Activated T-helper 1 cell treated with anti-CD3 and anti-CD28 coated beads, Interleukin-2, amount 50 U/mL, for 16 hours (primary cell): ENCODE data around the gene SMURF2.
"Not testable (repeated sequence)": the region's sequence is repeated elsewhere in the genome, so short reads cannot be mapped to it uniquely, and the experiment has no call there.

Experiments used
- DNase-seq, 2 donors: peaks; one replicate each; pipeline ENCODE4 v3.0.0-alpha.2; 2020; ENCODE audit warnings: low read depth in 1 of 2, low spot score in 1 of 2

The SMURF2 gene

DNA sequence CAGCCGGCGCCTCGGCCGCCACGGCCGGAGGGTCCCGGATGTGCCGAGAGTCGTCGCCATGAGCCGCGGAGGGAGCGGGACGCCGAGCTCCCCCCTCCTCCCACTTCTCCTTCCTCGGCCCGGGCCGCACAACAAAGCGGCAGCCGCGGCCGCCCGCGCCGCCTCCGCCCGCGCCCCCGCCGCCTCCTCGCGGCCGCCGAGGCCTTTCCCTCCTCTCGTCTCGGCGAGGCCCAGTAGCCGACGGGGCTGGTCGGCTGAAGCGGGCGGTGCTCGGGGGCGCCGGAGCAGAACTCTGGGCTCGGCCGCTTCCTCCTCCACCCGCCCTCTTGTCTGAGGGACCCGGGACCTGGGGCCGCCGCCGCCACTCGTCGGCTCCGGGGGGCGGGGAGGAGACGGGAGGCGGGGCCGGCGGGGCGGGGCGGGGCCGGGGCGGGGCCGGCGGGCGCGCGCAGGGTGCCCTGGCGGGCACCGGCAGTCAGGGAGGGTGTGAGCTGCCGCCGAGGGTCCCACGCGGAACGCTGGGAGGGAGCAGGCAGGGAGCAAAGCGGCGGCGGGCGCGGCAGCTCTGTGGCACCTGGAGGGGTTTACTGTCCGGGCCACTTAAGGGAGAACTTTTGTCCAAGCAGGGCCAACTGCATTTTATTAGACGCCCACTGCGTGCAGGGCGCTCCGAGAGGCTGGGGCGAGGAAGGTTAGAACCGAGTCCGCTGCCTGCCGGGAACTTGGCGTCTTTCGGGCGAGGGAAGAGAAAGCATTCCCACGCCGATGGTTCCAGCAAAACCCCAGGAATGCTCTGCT is at the start of gene SMURF2:
Gene SMURF2, minus strand, starts transcription at position 332 of the 798 bp plus-strand sequence. CDS start 427 bp downstream, outside the sequence.
- DNase-seq, result peak; percentile 55 to 69

DNA sequence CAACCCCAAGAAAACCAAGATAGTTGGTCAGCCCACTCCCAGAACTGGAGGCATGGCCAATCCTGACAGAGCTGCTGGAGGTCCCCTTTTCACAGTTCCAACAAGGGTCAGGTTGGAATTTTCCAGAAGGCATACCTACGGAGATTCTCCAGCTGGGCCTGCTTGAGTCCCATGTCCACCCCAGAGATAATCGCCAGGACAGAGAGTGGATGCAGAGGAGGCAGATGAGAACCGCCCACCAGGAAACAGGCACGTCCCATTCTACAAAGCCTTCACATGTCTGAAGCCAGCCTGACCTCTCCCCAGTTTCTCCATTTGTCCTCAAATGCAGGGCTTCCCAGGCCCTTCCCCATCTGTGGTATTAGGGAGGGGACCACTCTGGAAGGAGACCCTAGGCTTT is 47.4 kb upstream of the SMURF2 start:
- DNase-seq, result no peak

DNA sequence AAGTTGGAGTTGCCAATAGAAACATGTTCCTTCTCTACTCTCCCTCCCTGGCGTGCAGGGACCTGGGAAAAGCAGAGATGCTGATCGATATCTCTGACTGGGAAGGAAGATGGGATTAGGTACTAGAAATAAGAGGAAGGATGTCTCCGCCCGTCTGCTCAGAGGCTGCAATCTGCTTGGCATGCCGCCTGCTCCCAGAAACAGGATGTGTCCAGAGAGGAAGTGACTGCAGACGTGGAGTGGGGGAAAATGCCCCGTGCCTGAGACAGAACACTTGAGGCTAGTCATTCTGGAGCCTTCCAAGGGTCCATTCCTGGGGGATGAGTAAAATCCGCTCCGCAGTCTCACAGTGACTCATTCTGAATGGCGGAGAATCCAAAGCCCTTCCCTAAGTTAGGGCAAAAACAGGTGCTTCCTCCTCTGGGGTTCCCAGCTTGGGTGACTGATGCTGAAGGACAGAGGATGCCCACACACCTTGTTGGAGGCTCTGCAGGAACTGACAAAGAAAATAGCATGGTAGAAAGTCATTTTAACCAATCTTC is 45.0 kb upstream of the SMURF2 start:
- DNase-seq, result no peak

DNA sequence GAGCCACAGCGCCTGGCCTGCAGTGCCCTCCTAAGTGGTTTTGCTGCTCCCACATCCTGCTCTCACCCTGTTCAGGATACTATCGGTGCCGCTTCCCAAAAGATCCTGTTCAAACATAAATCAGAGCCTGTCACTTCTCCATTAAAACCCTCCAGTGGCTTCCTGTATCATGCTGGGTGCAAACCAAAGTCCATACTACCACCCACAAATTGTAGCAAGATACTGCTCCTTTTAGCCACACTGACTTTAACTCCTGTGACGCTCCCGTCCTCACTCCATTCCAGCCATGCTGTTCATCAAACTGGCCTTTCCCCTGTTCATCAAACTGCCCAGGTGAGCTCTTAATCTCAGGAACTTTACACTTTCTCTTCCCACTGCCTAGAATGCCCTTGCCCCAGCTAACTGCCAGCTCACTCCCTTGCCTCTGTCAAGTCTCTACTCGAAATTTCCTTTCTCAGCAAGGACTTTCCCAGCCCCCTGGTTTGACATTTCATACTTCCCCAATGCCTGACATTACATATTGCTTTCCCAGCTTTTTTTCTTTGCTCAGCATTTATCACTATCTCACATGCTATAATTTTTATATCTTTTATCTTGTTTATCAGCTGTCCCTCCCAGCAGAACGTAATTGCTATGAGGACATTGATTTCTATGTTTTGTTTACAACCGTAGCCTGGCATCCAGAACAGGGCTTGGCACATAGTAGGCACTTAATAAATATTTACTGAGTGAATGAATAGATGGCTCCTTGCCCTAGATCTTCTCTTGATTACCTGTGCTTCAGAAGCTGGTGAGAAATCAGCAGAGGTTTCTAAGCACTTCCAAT is 44.3 kb upstream of the SMURF2 start:
- no peak for DNase-seq

DNA sequence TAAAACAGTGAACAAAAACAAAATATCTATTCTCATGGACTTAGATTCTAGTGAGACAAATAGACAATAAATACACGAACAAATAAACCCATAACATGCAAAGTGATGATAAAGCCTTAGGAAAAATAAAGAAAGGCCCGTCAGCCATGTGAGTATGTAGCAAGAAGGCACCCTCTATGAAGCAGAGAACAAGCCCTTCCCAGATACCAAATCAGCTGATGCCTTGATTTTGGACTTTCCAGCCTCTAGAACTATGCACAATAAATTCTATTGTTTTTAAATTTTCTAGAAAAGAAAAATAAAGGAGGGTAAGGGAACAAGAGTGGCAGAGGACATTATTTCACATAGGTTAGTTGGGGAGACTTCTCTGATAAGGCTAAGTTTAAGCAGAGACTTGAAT is 40.7 kb upstream of the SMURF2 start:
- DNase-seq, result no peak

DNA sequence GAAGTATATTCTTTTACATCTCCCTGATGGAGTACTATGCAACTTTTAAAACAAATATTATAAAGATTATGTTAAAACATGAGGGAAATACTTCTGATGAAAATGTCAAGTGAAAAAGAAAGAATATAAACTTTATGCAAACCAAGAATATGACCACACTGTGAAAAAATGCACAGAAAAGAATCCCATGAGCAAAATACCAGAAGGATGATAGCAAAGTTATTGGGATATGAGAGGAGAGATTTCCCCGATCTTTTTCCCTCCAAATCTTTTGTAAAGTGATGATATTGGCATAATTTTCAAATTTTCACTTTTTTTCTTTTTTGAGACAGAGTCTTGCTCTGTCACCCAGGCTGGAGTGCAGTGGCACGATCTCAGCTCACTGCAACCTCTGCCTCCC is 36.6 kb upstream of the SMURF2 start:
- DNase-seq, result no peak

DNA sequence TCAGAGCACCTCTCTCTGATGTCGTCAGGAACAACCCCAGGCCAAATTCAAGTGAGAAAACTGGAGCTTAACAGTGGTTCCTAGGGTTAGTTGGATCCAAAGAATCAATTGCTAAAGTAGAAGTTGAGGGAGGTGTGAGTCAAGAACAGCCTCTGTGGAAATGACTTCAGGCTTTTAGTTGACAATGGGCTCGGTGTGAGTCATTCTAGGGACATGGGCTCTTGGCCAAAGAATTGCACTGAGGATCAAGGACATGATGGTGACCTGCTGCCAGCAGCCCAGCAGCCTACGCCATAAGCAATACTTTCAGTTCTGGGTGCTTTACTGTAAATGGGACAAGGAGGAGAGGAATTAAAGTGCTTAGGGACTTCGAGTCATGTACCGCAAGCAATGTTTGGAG is 32.1 kb upstream of the SMURF2 start:
- no peak for DNase-seq

DNA sequence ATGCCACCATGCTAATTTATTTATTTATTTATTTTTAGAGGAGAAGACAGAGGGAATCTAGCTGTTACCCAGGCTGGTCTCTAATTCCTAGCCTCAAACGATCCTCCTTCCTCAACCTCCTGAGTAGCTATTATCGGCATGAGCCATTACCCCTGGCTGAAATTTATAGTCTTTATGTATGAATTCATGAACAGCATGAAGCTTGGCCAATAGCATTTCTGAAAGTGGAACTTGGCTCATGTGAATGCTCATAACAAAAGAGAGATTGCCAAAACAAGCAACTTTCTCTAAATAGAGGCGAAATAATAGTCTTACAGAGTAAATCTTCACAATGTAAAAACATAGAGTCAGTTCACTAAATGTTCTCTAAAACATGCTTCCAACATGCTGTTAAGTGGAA is 30.1 kb upstream of the SMURF2 start:
- no peak for DNase-seq

DNA sequence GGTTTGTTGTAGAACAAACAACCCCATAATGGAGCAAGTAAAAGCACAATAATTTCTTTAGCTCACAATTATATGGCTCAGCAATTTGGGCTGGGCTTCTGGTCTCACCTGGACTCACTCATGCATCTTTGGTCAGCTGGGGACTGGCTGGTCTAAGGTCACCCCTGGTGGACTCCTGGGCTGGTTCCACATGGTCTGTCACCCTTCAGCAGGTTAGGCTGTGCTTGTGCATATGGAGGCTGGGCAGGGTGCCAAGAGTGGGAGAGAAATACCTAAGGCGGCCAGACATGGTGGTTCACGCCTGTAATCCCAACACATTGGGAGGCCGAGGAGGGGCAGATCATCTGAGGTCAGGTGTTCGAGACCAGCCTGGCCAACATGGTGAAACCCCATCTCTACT is 27.0 kb upstream of the SMURF2 start:
- DNase-seq, result no peak

DNA sequence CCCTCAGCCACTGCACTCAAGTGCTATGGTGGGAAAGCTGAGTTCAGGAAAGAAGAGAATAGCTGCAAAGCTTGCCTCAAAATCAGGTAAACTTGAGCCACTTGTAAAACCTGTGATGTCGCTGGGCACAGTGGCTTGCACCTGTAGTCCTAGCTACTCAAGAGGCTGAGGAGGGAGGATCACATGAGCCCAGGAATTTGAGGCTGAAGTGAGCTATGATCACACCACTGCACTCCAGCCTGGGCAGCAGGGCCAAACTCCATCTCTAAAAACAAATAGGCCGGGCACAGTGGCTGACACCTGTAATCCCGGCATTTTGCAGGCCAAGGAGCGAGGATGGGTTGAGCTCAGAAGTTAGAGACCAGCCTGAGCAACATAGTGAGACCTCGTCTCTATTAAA is 26.4 kb upstream of the SMURF2 start:
- no peak for DNase-seq

DNA sequence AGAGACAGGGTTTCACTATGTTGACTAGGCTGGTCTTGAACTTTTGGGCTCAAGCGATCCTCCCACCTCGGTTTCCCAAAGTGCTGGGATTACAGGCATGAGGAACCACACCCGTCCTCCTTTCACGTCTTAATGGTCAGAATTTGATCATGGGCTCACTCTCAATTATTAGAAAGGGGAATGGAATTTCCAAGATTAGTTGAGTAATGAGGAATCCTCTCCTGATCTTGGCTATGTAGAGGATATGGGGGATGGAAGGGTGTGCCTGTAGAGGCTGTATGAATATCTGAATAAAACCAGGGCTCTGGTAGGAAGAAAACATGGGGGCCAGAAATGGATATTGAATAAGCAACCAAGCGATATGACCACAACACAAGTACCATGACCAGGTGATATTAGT is 25.9 kb upstream of the SMURF2 start:
- no peak for DNase-seq

DNA sequence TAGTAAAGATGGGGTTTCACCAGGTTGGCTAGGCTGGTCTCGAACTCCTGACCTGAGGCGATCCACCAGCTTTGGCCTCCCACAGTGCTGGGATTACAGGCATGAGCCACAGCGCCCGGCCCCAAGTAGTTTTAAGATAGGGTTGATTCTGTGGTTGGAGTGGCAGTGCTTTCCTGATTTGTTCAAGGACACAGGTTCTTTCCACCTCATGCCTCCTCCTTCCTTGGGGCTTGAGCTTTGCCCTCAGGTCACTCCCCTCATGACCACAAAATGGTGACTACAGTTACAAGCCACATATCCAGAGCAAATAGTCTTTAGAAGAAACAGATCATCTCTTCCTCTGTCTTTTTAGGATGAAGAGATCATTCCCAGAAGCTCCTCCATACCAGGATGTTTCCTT is 25.3 kb upstream of the SMURF2 start:
- no peak for DNase-seq

DNA sequence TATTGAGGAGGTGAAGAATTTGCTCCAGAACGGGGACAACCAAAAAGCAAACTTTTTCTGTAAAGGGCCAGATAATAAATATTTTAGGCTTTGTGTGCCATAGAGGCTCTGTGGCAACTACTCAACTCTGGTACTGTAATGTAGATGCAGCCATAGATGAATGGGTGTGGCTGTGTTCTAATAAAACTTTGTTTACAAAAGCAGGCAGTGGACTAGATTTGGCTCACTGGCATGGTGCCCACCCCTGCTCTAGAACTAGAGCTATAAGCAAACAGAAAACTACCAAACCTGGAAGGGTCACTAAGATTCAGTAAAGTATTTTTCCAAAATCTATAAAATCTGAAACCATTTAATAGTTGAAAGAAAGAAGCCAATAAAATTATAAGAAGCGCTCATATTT is 24.6 kb upstream of the SMURF2 start:
- no peak for DNase-seq

DNA sequence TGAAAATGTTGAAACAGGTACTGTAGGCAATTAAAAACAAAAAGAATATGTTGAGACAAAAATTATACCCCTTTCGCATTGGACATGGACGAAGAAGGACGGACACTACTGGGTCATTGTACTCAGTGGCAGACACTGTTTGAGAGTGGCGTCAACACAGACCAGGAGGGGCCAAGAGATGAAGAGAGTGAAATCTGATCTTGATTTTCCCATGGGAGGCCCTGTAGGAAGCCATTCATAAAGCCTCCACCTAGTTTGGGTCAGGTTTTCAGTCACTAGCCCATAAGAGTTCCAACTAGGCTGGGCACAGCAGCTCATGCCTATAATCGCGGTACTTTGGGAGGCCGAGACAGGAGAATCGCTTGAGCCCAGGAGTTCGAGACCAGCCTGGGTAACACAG is 23.6 kb upstream of the SMURF2 start:
- no peak for DNase-seq

DNA sequence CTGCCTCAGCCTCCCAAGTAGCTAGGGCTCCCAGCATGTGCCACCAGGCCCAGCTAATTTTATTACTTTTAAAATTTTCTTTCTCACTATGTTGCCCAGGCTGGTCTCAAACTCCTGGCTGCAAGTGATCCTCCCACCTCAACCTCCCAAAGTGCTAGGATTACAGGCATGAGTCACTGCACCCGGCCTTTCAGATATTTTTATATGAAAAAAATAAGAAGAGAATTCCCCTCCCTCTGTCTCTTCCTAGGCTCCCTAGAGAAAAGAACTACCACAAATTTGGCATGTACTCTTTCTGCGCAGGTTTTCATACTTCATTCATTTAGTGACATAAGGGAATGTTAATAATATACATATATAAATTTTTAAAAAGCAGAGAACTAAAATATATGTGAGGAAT is 21.7 kb upstream of the SMURF2 start:
- no peak for DNase-seq

DNA sequence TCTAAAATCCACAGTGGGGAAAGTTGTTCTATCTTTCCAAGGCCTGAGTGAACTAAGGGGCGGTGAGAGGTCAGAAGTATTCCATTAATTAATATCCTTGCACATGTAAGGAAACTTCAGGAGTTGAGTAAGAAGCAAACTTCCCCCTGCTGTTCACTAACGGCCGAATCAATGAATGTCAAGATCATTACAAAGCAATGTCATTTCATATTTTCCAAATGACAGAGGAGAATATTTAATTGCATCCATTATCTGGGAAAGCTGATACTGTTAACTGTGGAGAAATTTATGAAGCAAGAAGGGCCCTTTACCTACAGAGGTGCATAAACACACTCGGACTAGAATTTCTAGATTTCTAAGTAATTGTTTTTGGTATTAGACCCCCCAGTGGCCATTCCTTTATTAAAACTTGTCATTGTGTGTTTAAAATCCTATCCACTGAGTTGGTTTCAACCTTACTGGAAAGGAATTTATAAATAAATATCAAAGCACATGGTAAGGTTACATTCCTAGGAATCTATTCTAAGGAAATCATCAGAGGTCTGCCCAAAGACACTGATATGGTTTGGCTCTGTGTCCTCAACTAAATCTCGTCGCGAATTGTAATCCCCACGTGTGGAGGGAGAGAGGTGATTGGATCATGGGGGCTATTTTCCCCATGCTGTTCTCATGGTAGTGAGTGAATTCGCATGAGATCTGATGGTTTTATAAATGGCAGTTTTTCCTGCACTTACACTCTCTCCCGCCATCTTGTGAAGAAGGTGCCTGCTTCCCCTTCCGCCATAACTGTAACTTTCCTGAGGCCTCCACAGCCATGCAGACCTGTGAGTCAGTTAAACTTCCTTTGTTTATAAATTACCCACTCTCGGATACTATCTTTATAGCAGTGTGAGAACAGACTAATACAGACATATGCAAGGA is 20.4 kb upstream of the SMURF2 start:
- DNase-seq, result no peak

DNA sequence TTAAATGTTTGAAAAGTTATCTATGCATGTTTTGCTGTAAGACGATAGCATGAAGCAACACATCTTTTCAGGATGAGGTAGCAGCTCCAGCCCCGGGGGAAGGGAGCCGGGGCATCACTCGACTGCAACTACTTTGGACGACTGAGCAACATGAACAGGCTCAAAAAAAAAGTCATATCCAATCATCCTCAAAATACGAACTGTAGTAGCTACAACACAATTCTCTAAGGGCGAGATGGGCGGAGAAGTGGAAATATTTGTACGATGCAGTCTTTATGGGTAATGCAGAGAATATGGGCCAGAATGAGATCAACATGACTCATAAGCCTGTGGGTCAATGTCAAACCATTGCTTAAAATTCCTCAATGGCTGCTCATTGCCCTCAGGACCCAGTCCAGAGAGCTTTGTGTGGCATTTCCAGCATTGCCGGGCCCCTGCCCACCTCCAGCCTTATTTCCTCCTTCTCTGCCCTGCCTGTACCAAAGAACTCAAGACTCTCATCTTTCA is 17.7 kb upstream of the SMURF2 start:
- no peak for DNase-seq

DNA sequence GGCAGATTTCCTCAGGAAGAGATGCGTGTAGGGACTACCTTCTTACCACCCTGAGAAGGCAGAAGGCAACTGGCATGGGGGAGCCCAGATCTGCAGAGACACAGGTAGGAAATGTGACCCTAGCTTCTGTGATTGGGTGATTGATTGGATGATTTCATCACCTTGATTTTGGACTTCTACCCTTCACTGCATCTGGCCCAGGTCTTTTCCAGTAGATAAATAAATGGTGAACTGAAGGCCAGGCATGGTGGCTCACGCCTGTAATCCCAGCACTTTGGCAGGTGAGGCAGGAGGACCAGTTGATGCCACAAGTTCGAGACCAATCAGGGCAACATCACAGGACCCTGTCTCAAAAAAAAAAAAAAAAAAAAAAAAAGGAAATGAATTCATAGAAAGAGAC is 14.7 kb upstream of the SMURF2 start:
- DNase-seq, result no peak

DNA sequence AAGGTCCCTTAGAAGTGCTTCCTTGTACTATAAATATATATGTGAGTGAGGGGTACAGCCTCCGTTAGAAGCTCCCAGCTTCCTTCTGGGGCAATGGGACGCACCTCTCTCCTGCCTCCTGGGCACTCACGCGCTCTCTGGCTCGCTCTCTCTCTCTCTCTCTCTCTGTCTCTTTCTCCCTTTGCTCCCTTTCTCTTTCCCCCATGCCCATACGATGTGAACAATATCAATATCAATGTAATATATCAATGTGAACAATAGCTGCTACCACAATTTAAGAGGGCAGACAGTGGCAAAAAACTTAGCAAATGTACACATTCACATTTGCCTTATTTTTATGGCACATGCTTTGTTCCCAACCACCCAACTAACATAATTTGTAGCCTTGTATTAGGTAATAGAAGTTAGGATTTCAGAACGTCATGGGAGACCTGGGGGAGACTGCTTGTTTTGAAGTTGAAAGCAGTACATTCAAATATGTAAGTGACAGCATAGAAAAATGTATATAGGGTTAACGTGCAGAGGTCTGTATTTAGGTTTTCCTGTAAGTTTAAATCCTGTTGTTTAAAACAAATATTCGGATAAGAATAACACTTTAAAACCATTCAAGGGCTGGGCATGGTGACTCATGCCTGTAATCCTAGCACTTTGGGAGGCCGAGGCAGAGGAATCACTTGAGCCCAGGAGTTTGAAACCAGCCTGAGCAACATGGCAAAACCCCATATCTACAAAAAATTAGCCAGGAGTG is 8.9 kb upstream of the SMURF2 start:
- DNase-seq, result not testable (repeated sequence)
